ENCODE measurements around the gene CLEC3B. TPM values are rescaled to one million over a fixed set of nuclear protein-coding genes. Genes with fewer than 3 reads are reported as not detected.

CLEC3B gene
- total and polyA plus RNA-seq, 3 donors from 2014 or later, result 86.6 to 198 (median 88.8) TPM

DNA sequence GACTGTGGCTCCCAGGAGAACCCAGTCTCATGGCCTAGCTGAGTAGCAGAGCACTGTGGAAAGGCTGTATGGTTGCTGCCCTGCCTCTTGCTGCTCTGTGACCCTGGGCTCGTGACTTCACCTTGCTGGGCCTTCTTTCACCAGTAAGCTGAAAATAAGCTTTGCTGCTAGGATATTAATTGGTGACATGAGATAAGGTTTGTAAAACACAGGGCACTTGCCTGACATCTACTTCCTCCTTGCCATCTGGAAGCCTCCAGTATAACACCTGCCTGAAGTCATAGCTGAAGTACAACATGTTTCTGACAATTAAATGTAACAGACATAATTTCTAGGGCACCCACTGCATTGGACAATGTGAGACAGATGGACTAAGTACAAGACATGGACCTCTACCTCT is 53.6 kb downstream of the CLEC3B start:
- Histone ChIP-seq H3K36me3 (ENCODE audit: low read depth, missing control alignments) (no peaks in the 10 kb centered on the region), H3K4me3 (no peak overlapping the region), H3K9me3 (no peaks in the 10 kb centered on the region), H3K27me3 (no peaks in the 10 kb centered on the region), H3K4me1 (peaks cover 5% of the 10 kb centered on the region), H3K27ac (no peak overlapping the region)
- DNase-seq, result no peak
- WGBS, 2 donors, result 78 to 94% methylated on average over 1 of the region's 1 CpG
- intact Hi-C loops (cut with DNase I; ENCODE audit: low total_unique reads), result no loop called here
- no peak for TF ChIP-seq POLR2A (IDR thresholded peaks at IDR 0.05)
- TF ChIP-seq, protein P1, sequence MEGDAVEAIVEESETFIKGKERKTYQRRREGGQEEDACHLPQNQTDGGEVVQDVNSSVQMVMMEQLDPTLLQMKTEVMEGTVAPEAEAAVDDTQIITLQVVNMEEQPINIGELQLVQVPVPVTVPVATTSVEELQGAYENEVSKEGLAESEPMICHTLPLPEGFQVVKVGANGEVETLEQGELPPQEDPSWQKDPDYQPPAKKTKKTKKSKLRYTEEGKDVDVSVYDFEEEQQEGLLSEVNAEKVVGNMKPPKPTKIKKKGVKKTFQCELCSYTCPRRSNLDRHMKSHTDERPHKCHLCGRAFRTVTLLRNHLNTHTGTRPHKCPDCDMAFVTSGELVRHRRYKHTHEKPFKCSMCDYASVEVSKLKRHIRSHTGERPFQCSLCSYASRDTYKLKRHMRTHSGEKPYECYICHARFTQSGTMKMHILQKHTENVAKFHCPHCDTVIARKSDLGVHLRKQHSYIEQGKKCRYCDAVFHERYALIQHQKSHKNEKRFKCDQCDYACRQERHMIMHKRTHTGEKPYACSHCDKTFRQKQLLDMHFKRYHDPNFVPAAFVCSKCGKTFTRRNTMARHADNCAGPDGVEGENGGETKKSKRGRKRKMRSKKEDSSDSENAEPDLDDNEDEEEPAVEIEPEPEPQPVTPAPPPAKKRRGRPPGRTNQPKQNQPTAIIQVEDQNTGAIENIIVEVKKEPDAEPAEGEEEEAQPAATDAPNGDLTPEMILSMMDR (IDR thresholded peaks at IDR 0.05), result no peak

- no peaks in the 10 kb centered on the region for H3K27me3 ChIP-seq
- 80 to 100% methylated on average over 1 of the region's 1 CpG for WGBS, 2 donors
Observed at GRCh38 chr3:45080824-45081223, 54.7 kb downstream of the CLEC3B start.

GRCh38 chr3:45081506-45082141 is 55.5 kb downstream of the CLEC3B start:
- DNase-seq, result peak; percentile 69
- peaks cover 5% of the 10 kb centered on the region for H3K4me1 ChIP-seq
- WGBS, 2 donors, result 69 to 70% methylated on average over 2 of the region's 2 CpGs
- no peak overlapping the region for H3K4me3 ChIP-seq
- no peaks in the 10 kb centered on the region for H3K36me3 ChIP-seq (ENCODE audit: low read depth, missing control alignments)
- H3K27ac ChIP-seq, result no peak overlapping the region
- intact Hi-C loops (cut with DNase I; ENCODE audit: low total_unique reads), result no loop called here
- TF ChIP-seq, protein P1 (IDR thresholded peaks at IDR 0.05), result no peak
- no peaks in the 10 kb centered on the region for H3K9me3 ChIP-seq
- H3K27me3 ChIP-seq, result no peaks in the 10 kb centered on the region

More at GRCh38 chr3:45080824-45081223, 54.7 kb downstream of the CLEC3B start:
- H3K4me3 ChIP-seq, result no peak overlapping the region
- TF ChIP-seq, protein P1 (IDR thresholded peaks at IDR 0.05), result no peak
- TF ChIP-seq POLR2A (IDR thresholded peaks at IDR 0.05), result no peak
- no peak overlapping the region for H3K27ac ChIP-seq
- H3K36me3 ChIP-seq (ENCODE audit: low read depth, missing control alignments), result no peaks in the 10 kb centered on the region
- peaks cover 5% of the 10 kb centered on the region for H3K4me1 ChIP-seq
- intact Hi-C loops (cut with DNase I; ENCODE audit: low total_unique reads), result no loop called here
- no peaks in the 10 kb centered on the region for H3K9me3 ChIP-seq
- no peak for DNase-seq

- H3K36me3 ChIP-seq (ENCODE audit: low read depth, missing control alignments), result no peaks in the 10 kb centered on the region
- H3K27ac ChIP-seq, result no peak overlapping the region
- H3K27me3 ChIP-seq, result no peaks in the 10 kb centered on the region
- intact Hi-C loops (cut with DNase I; ENCODE audit: low total_unique reads), result no loop called here
- no peak for TF ChIP-seq POLR2A (IDR thresholded peaks at IDR 0.05)
- TF ChIP-seq, protein P1 (IDR thresholded peaks at IDR 0.05), result no peak
- H3K4me3 ChIP-seq, result no peak overlapping the region
- no peaks in the 10 kb centered on the region for H3K9me3 ChIP-seq
- no peak for DNase-seq
- peaks cover 5% of the 10 kb centered on the region for H3K4me1 ChIP-seq
- 51 to 52% methylated on average over 5 of the region's 5 CpGs for WGBS, 2 donors
Observed at GRCh38 chr3:45082142-45082538, 56.0 kb downstream of the CLEC3B start.

DNA sequence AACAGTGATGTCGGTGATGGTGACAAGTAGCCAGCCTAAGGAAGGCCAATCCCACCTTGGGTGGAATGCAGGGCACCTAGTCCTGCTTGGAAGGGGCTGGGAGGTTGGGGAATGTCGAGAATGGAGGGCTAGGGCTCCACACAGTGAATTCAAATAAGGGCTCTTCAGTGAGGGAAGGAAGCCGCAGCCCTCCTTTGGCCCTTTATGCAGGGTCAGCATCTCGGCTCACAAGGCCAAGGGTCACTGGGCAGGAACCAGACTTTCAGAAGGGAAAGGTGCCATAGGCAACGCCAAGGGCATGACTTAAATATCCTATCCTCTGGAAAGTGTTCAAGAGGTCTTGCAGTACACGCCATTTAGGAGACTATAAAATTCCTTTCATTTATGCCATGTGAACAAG is 56.9 kb downstream of the CLEC3B start:
- Histone ChIP-seq H3K4me3 (no peak overlapping the region), H3K36me3 (ENCODE audit: low read depth, missing control alignments) (no peaks in the 10 kb centered on the region), H3K27me3 (no peaks in the 10 kb centered on the region), H3K4me1 (peaks cover 5% of the 10 kb centered on the region), H3K27ac (no peak overlapping the region), H3K9me3 (no peaks in the 10 kb centered on the region)
- 87 to 89% methylated on average over 4 to 6 of the region's 6 CpGs for WGBS, 2 donors
- intact Hi-C loops (cut with DNase I; ENCODE audit: low total_unique reads), result no loop called here
- no peak for DNase-seq
- TF ChIP-seq, protein P1 (IDR thresholded peaks at IDR 0.05), result no peak
- TF ChIP-seq POLR2A (IDR thresholded peaks at IDR 0.05), result no peak
